Measurements from ENCODE around the gene LPP. TPM values are rescaled to one million over a fixed set of nuclear protein-coding genes. Genes with fewer than 3 reads are reported as not detected.

The LPP gene
- total RNA-seq, 1 experiment from 2014 or later: 148 TPM

GRCh38 chr3:188241883-188242282 lies 87.9 kb downstream of the LPP start:
- CTCF ChIA-PET: no interaction called here

GRCh38 chr3:188242436-188243123 lies 88.6 kb downstream of the LPP start:
- Histone ChIP-seq H3K4me1 (replicated peaks; ENCODE audit: insufficient read depth) (peaks cover 34% of the 10 kb centered on the region), H3K79me2 (ENCODE audit: low read depth) (peaks cover 24% of the 10 kb centered on the region; the same call in 1 of the 2 replicates), H3K27me3 (ENCODE audit: insufficient read depth, low read depth) (no peaks in the 10 kb centered on the region), H3K4me2 (no peak overlapping the region), H3K36me3 (ENCODE audit: low read depth) (peaks cover 6% of the 10 kb centered on the region; the same call in 1 of the 2 replicates), H3K4me3 (no peak overlapping the region), H3F3A (ENCODE audit: insufficient read depth, low read depth) (peaks cover 24% of the 10 kb centered on the region; the same call in 1 of the 2 replicates), H4K20me1 (ENCODE audit: insufficient read depth) (no peaks in the 10 kb centered on the region), H3K27ac (peak overlapping the region; percentile 8; the same call in 1 of the 2 replicates), H3K9me3 (ENCODE audit: insufficient read depth, low read depth) (no peaks in the 10 kb centered on the region), H2AFZ (no peak overlapping the region), H3K9me2 (ENCODE audit: insufficient read depth) (no peaks in the 10 kb centered on the region)
- intact Hi-C loops (cut with micrococcal nuclease; ENCODE audit: unreplicated experiment): no loop called here
- no peak for TF ChIP-seq EZH2 (IDR thresholded peaks at IDR 0.05; ENCODE audit: low read depth)
- no peak for TF ChIP-seq CTCF (conservative IDR thresholded peaks at IDR 0.05)
- BruUV-seq (replicated peaks): no TSS peak
- POLR2A ChIA-PET (ENCODE audit: unreplicated experiment): no interaction called here
- DNase-seq: no peak
- CTCF ChIA-PET: no interaction called here

More at GRCh38 chr3:188241883-188242282, 87.9 kb downstream of the LPP start:
- Histone ChIP-seq H3K9me3 (ENCODE audit: insufficient read depth, low read depth) (no peaks in the 10 kb centered on the region), H3K4me3 (no peak overlapping the region), H3K4me1 (replicated peaks; ENCODE audit: insufficient read depth) (peaks cover 34% of the 10 kb centered on the region), H3K27me3 (ENCODE audit: insufficient read depth, low read depth) (no peaks in the 10 kb centered on the region), H3K36me3 (ENCODE audit: low read depth) (peaks cover 6% of the 10 kb centered on the region; the same call in 1 of the 2 replicates), H3K9me2 (ENCODE audit: insufficient read depth) (no peaks in the 10 kb centered on the region), H3K4me2 (no peak overlapping the region), H3F3A (ENCODE audit: insufficient read depth, low read depth) (peaks cover 24% of the 10 kb centered on the region; the same call in 1 of the 2 replicates), H4K20me1 (ENCODE audit: insufficient read depth) (no peaks in the 10 kb centered on the region), H3K79me2 (ENCODE audit: low read depth) (peaks cover 22% of the 10 kb centered on the region; the same call in 1 of the 2 replicates), H2AFZ (no peak overlapping the region), H3K27ac (no peak overlapping the region)
- TF ChIP-seq CTCF (conservative IDR thresholded peaks at IDR 0.05) (no peak), EZH2 (IDR thresholded peaks at IDR 0.05; ENCODE audit: low read depth) (no peak)
- BruUV-seq (replicated peaks): no TSS peak
- intact Hi-C loops (cut with micrococcal nuclease; ENCODE audit: unreplicated experiment): no loop called here
- POLR2A ChIA-PET (ENCODE audit: unreplicated experiment): no interaction called here
- no peak for DNase-seq

GRCh38 chr3:188243124-188243795 lies 89.3 kb downstream of the LPP start:
- no peaks in the 10 kb centered on the region for H3K9me2 ChIP-seq (ENCODE audit: insufficient read depth)
- H3K4me2 ChIP-seq: no peak overlapping the region
- no peaks in the 10 kb centered on the region for H4K20me1 ChIP-seq (ENCODE audit: insufficient read depth)
- no peak overlapping the region for H3K4me3 ChIP-seq
- peaks cover 6% of the 10 kb centered on the region; the same call in 1 of the 2 replicates for H3K36me3 ChIP-seq (ENCODE audit: low read depth)
- peak overlapping the region; percentile 8; the same call in 1 of the 2 replicates for H3K27ac ChIP-seq
- no peak overlapping the region for H2AFZ ChIP-seq
- peaks cover 34% of the 10 kb centered on the region for H3K4me1 ChIP-seq (replicated peaks; ENCODE audit: insufficient read depth)
- ChIA-PET POLR2A (ENCODE audit: unreplicated experiment) (no interaction called here), CTCF (no interaction called here)
- H3K79me2 ChIP-seq (ENCODE audit: low read depth): peaks cover 24% of the 10 kb centered on the region; the same call in 1 of the 2 replicates
- BruUV-seq (replicated peaks): no TSS peak
- no peaks in the 10 kb centered on the region for H3K9me3 ChIP-seq (ENCODE audit: insufficient read depth, low read depth)
- no peak for TF ChIP-seq EZH2 (IDR thresholded peaks at IDR 0.05; ENCODE audit: low read depth)
- no peak for TF ChIP-seq CTCF (conservative IDR thresholded peaks at IDR 0.05)
- H3F3A ChIP-seq (ENCODE audit: insufficient read depth, low read depth): peaks cover 24% of the 10 kb centered on the region; the same call in 1 of the 2 replicates
- no peaks in the 10 kb centered on the region for H3K27me3 ChIP-seq (ENCODE audit: insufficient read depth, low read depth)
- intact Hi-C loops (cut with micrococcal nuclease; ENCODE audit: unreplicated experiment): no loop called here
- DNase-seq: no peak

Data from PC-9 (cell line).